ENCODE results near the gene RAB35. TPM values are rescaled to one million over a fixed set of nuclear protein-coding genes. Genes with fewer than 3 reads are reported as not detected.

The RAB35 gene
- total and polyA plus RNA-seq, 7 donors, result 18.9 to 38.7 (median 32.9) TPM

GRCh38 chr12:120106151-120106550, 10.4 kb downstream of the RAB35 start:
- H3K27ac ChIP-seq, result no peak overlapping the region
- H3K36me3 ChIP-seq (ENCODE audit: insufficient read depth in 1 of 2, low read depth in 1 of 2), result peaks cover 0 to 42% of the 10 kb centered on the region in 2 donors
- 91 to 100% (median 96%) methylated on average over 1 of the region's 1 CpG for WGBS, 3 donors
- H3K4me3 ChIP-seq, result no peak overlapping the region
- H3K4me1 ChIP-seq, result peaks cover 36% of the 10 kb centered on the region
- no peak for DNase-seq
- no peaks in the 10 kb centered on the region for H3K9me3 ChIP-seq
- intact Hi-C loops (cut with DNase I), result no loop called here
- ATAC-seq, result no peak
- TF ChIP-seq CTCF (IDR thresholded peaks at IDR 0.05), result no peak
- no peaks in the 10 kb centered on the region for H3K27me3 ChIP-seq (ENCODE audit: insufficient read depth in 3 of 3, low read length in 2 of 3)

- 93 to 97% (median 97%) methylated on average over 13 of the region's 13 CpGs for WGBS, 3 donors
- ATAC-seq (no peak), DNase-seq (no peak)
- no peak for TF ChIP-seq CTCF (IDR thresholded peaks at IDR 0.05)
- intact Hi-C loops (cut with DNase I), result no loop called here
- peaks cover under 1 to 47% of the 10 kb centered on the region in 2 donors for H3K36me3 ChIP-seq (ENCODE audit: insufficient read depth in 1 of 2, low read depth in 1 of 2)
- H3K27me3 ChIP-seq (ENCODE audit: insufficient read depth in 3 of 3, low read length in 2 of 3), result no peaks in the 10 kb centered on the region
- peaks cover 28% of the 10 kb centered on the region for H3K4me1 ChIP-seq
- H3K27ac ChIP-seq, result no peak overlapping the region
- H3K4me3 ChIP-seq, result no peak overlapping the region
- no peaks in the 10 kb centered on the region for H3K9me3 ChIP-seq
These were observed 13.2 kb downstream of the RAB35 start for GRCh38 chr12:120103371-120103770.

- WGBS, 3 donors, result 87 to 94% (median 94%) methylated on average over 11 of the region's 11 CpGs
- peak in 1 of 2 donors; percentile 48 for DNase-seq
- no peak for ATAC-seq
- H3K4me1 ChIP-seq, result peaks cover 28% of the 10 kb centered on the region
- no peak overlapping the region for H3K4me3 ChIP-seq
- intact Hi-C loops (cut with DNase I), result no loop called here
- no peaks in the 10 kb centered on the region for H3K9me3 ChIP-seq
- H3K27ac ChIP-seq, result no peak overlapping the region
- no peaks in the 10 kb centered on the region for H3K27me3 ChIP-seq (ENCODE audit: insufficient read depth in 3 of 3, low read length in 2 of 3)
- peaks cover 3 to 47% of the 10 kb centered on the region in 2 donors for H3K36me3 ChIP-seq (ENCODE audit: insufficient read depth in 1 of 2, low read depth in 1 of 2)
- no peak for TF ChIP-seq CTCF (IDR thresholded peaks at IDR 0.05)
These were observed 13.6 kb downstream of the RAB35 start for GRCh38 chr12:120103044-120103338.

- H3K27ac ChIP-seq, result peak overlapping the region; percentile 94
- peaks cover 28% of the 10 kb centered on the region for H3K4me1 ChIP-seq
- H3K36me3 ChIP-seq (ENCODE audit: insufficient read depth in 1 of 2, low read depth in 1 of 2), result peaks cover 3 to 49% of the 10 kb centered on the region in 2 donors
- WGBS, 3 donors, result 74 to 78% (median 75%) methylated on average over 29 to 30 of the region's 30 CpGs
- DNase-seq (peak in 1 of 2 donors; percentile 54), ATAC-seq (no peak)
- no peaks in the 10 kb centered on the region for H3K27me3 ChIP-seq (ENCODE audit: insufficient read depth in 3 of 3, low read length in 2 of 3)
- no peak overlapping the region for H3K4me3 ChIP-seq
- TF ChIP-seq CTCF (IDR thresholded peaks at IDR 0.05), result no peak
- intact Hi-C loops (cut with DNase I), result no loop called here
- no peaks in the 10 kb centered on the region for H3K9me3 ChIP-seq
These were observed 14.1 kb downstream of the RAB35 start for GRCh38 chr12:120102189-120103043.
